GM19372 (cell line): ENCODE data around the gene OR2Z1.
"Not testable (repeated sequence)": the region's sequence is repeated elsewhere in the genome, so short reads cannot be mapped to it uniquely, and the experiment has no call there.

Source experiments
- ATAC-seq: cut with Tn5 transposase; IDR thresholded peaks from one replicate; pipeline ENCODE4 v1.9.1; 2021; ENCODE audit warnings: mild to moderate bottlenecking, low read depth, moderate library complexity; ENCODE audit not compliant: unreplicated experiment

The OR2Z1 gene

DNA sequence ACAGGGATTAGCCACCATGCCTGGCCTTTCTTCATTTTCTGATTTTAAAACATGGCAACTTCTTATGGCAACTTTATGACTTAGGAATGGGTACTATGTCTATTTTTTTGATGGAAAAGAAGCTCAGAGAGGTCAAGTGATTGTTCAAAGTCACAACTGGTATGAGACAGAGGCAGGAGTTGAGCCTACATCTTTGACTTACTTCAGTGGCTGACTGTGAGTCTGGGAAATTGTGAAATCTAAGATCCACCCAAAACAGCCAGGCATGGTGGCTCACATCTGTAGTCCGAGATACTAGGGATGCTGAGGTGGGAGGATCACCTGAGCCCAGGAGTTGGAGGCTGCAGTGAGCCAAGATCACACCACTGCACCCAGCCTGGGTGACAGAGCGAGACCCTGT is 20.5 kb upstream of the OR2Z1 start:
- no peak for ATAC-seq

DNA sequence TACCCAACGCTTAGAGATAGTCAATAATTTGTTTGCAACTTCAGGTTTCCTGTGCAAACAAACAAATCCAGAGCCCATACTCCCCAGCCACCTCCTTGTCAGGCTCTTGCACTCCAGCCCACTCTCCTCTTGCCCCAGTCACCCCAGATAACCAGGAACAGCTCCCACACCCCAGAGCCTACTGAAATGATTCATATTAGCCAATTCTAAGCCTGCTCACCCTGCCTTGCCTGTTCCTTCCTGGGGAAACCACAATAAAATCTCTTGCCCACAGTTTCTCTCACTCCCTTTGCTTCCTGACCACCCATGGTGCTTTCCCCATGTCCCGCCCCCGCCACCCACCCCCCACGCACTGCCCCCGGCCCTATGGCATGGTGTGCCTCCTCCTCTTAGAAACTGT is 19.1 kb upstream of the OR2Z1 start:
- ATAC-seq, result no peak

GRCh38 chr19:8703223-8703622 is 18.2 kb upstream of the OR2Z1 start:
- ATAC-seq, result no peak

DNA sequence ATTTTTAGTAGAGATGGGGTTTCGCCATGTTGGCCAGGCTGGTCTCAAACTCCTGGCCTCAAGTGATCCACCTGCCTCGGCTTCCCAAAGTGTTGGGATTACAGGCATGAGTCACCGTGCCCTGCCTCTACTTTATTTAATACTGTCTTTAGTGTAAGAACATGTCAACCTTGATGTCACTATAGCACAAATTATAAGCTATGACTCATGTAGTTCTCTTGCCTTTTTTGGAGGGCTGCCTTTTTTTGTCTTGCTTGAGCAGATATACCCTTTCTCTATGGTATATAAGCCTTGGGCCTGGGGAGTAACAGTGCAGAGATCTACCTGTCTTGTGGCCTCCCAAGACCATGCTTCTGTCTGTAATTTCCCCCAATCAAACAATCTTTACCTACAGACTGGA is 16.1 kb upstream of the OR2Z1 start:
- not testable (repeated sequence) for ATAC-seq

DNA sequence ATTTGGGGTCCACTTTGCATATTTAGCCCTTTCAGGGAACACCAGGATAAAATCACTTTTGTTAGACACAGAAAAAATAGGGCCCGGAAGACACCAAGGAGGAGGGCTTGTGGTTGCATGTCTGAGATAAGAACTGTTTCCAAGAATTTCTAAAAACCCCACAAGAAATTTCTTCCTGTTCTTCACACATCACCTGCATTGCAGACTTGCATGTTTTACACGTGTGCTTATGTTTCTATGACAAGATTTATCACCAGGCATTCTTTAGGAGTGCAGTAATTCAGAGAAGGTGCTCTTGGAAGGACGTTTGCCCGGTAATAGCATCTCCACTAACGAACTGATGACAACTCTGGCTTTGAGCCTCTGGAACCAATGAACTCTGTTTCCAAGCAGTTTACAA is 15.7 kb upstream of the OR2Z1 start:
- ATAC-seq, result no peak

GRCh38 chr19:8710337-8710736 is 11.1 kb upstream of the OR2Z1 start:
- ATAC-seq, result not testable (repeated sequence)

DNA sequence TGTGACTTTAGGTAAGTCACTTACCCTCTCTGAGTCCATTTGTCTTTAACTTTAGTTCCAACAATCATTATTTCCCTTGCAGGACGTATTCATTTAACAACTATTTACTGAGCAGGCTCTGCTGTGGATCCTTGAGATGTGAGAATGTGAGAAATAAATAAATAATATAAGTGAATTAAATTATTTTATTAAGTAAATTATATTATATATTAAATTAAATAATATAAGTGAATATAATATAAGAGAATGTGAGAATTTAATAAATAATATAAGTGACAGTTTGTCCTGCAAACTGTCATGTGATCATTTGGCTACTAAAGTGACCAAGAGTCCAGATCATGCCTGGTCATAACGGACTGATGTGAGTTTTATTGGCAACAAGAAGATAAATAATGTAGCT is 598 bp downstream of the OR2Z1 start:
- ATAC-seq, result no peak

DNA sequence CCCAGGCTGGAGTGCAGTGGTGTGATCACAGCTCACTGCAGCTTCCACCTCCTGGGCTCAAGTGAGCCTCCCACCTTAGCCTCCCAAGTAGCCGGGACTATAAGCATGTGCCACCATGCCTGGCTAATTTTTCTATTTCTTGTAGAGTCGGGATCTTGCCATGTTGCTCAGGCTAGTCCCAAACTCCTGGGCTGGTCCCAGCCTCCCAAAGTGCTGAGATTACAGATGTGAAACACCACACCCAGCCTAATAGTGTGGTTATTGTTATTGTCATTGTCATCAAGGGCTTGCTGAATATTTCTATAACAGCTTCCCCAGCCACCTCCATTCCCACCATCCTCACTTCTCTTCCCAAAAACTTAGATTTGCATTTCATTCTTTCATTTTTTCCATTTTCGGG is 2.8 kb downstream of the OR2Z1 start:
- ATAC-seq, result no peak

DNA sequence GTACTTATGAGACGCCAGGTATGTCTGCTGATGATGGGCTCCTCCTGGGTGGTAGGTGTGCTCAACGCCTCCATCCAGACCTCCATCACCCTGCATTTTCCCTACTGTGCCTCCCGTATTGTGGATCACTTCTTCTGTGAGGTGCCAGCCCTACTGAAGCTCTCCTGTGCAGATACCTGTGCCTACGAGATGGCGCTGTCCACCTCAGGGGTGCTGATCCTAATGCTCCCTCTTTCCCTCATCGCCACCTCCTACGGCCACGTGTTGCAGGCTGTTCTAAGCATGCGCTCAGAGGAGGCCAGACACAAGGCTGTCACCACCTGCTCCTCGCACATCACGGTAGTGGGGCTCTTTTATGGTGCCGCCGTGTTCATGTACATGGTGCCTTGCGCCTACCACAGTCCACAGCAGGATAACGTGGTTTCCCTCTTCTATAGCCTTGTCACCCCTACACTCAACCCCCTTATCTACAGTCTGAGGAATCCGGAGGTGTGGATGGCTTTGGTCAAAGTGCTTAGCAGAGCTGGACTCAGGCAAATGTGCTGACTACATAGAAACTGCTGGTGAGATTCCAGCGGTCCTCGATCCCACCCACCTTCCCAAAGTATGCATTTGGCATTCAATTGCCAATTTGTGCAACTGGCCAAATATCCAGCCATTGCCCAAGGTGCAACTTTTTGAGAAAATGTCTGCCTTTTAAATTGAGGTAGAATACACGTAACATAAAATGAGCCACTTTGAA is 10.2 kb downstream of the OR2Z1 start:
- no peak for ATAC-seq

DNA sequence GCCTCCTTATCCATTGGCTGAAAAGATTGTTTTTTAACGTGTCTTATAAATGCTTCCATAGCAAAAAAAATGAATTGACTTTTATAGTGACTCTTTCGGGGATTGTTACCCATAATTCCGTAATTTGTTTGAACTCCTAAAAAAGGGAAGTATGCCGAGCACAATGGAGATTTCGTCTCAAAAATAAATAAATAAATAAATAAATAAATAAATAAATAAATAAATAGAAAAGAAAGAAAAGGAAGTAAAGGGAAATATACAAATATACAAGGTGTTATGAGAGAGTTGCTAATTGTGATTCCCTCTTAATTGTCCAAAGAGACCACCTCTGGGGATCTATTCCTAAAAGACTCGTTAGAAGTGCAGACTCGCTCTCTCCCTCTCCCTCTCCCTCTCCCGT is 16.9 kb downstream of the OR2Z1 start:
- no peak for ATAC-seq

DNA sequence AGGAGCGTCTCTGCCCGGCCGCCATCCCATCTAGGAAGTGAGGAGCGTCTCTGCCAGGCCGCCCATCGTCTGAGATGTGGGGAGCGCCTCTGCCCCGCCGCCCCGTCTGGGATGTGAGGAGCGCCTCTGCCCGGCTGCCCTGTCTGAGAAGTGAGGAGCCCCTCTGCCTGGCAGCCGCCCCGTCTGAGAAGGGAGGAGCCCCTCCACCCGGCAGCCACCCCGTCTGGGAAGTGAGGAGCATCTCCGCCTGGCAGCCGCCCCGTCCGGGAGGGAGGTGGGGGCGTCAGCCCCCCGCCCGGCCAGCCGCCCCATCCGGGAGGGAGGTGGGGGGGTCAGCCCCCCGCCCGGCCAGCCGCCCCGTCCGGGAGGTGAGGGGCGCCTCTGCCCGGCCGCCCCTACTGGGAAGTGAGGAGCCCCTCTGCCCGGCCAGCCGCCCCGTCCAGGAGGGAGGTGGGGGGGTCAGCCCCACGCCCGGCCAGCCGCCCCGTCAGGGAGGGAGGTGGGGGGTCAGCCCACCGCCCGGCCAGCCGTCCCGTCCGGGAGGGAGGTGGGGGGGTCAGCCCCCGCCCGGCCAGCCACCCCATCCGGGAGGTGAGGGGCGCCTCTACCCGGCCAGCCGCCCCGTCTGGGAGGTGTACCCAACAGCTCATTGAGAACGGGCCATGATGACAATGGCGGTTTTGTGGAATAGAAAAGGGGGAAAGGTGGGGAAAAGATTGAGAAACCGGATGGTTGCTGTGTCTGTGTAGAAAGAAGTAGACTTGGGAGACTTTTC is 18.0 kb downstream of the OR2Z1 start:
- not testable (repeated sequence) for ATAC-seq

DNA sequence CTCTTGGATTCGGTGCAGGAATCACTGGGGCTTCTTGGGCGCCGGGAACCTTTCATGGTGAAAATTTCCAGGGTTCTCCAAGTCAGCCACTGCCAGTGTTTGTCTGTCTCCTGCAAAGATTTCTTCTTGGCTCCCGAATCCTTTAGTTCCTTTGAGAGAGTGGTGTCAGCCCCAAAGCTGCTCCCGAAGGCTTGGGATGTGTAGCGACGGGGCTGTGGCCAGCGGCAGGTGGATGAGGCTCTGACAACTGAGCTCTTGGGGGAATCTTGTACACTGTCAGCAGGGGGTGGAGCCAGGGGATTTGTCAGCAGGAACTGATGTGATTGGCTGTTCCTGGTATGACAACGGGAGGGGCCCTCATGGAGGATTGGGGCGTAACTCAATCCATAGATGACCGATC is 45.8 kb downstream of the OR2Z1 start:
- ATAC-seq, result not testable (repeated sequence)

DNA sequence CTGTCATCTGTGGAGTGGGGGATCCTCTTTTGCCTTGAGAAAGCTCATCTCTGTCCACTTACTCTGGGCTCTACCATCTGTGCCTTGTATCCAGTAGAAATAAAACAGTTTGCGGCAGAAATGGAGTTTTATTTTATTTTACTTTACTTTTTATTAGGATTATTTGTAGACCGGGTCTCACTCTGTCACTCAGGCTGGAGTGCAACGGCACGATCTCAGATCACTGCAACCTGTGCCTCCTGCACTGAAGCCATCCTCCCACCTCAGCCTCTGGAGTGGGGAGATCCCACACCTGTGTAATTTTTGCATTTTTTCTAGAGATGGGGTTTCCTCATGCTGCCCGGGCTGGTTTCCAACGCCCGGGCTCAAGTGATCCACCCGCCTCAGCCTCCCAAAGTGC is 47.8 kb downstream of the OR2Z1 start:
- not testable (repeated sequence) for ATAC-seq

DNA sequence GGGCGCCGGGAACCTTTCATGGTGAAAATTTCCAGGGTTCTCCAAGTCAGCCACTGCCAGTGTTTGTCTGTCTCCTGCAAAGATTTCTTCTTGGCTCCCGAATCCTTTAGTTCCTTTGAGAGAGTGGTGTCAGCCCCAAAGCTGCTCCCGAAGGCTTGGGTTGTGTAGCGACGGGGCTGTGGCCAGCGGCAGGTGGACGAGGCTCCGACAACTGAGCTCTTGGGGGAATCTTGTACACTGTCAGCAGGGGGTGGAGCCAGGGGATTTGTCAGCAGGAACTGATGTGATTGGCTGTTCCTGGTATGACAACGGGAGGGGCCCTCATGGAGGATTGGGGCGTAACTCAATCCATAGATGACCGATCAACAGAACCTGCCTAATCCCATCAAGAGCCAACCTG is 52.2 kb downstream of the OR2Z1 start:
- not testable (repeated sequence) for ATAC-seq
